Karpas-422 (cell line): ENCODE data around the gene REXO5. TPM values are rescaled to one million over a fixed set of nuclear protein-coding genes. Genes with fewer than 3 reads are reported as not detected.

Source experiments
- DNase-seq: peaks from one replicate; pipeline ENCODE4 v3.0.0-alpha.2; 2015
- H2AFZ ChIP-seq: fragments of 200-600 bp; sonication (generic); 2 replicates; pipeline ENCODE4 v1.6.1; 2014; ENCODE audit warnings: antibody characterized with exemption, low read length, mixed read lengths
- H3K27ac ChIP-seq: fragments of 200-600 bp; sonication (generic); 2 replicates; pipeline ENCODE4 v1.5.1; 2014; ENCODE audit warnings: mild to moderate bottlenecking, low read length, moderate library complexity
- H3K27me3 ChIP-seq: fragments of 200-600 bp; sonication (generic); 2 replicates; pipeline ENCODE4 v1.6.1; 2014; ENCODE audit warnings: low read length, mixed read lengths
- H3K36me3 ChIP-seq: fragments of 200-600 bp; sonication (generic); 2 replicates; pipeline ENCODE4 v1.6.1; 2014; ENCODE audit warnings: low read length, mixed read lengths; ENCODE audit not compliant: insufficient read depth
- H3K4me1 ChIP-seq: fragments of 200-600 bp; sonication (generic); 2 replicates; pipeline ENCODE4 v1.6.1; 2014; ENCODE audit warnings: mild to moderate bottlenecking, low read length, mixed read lengths
- H3K4me2 ChIP-seq: fragments of 200-600 bp; sonication (generic); 2 replicates; pipeline ENCODE4 v1.6.1; 2014; ENCODE audit warnings: low read length, low read depth, mild to moderate bottlenecking; ENCODE audit not compliant: poor library complexity, severe bottlenecking
- H3K4me3 ChIP-seq: fragments of 200-600 bp; sonication (generic); 2 replicates; pipeline ENCODE4 v1.5.1; 2014; ENCODE audit warnings: mild to moderate bottlenecking, antibody characterized with exemption, low read length, mixed read lengths
- H3K79me2 ChIP-seq: fragments of 200-600 bp; sonication (generic); 2 replicates; pipeline ENCODE4 v1.6.1; 2014; ENCODE audit warnings: mild to moderate bottlenecking, low read length, mixed read lengths
- H3K9ac ChIP-seq: fragments of 200-600 bp; sonication (generic); 2 replicates; pipeline ENCODE4 v1.6.0; 2014; ENCODE audit warnings: low read length
- H3K9me2 ChIP-seq: fragments of 200-600 bp; sonication (generic), shearing (Covaris generic); replicated peaks from 2 replicates; pipeline ENCODE4 v1.6.0; 2014; ENCODE audit warnings: mild to moderate bottlenecking, low read length, moderate library complexity; ENCODE audit not compliant: insufficient read depth
- H3K9me3 ChIP-seq: fragments of 300-700, 200-600 bp; sonication (generic); 2 replicates; pipeline ENCODE4 v1.6.1; 2014; ENCODE audit warnings: low read length, mixed read lengths
- H4K20me1 ChIP-seq: fragments of 200-600 bp; sonication (generic); 2 replicates; pipeline ENCODE4 v1.6.1; 2014; ENCODE audit warnings: mild to moderate bottlenecking, antibody characterized with exemption, low read length, low read depth; ENCODE audit not compliant: insufficient read depth
- total RNA-seq: library from RNA; depleted of rRNA; stranded (reverse); fragments of >200 nt; shearing (Covaris generic); gene quantifications from 2 replicates; pipeline ENCODE4 v1.2.3, GENCODE V29; 2014; ENCODE audit warnings: low replicate concordance

Gene REXO5
- total RNA-seq, 1 experiment from 2014 or later: 13.9 TPM

- no peak for DNase-seq
- Histone ChIP-seq H3K9me2 (no peaks in the 10 kb centered on the region), H3K4me3 (no peak overlapping the region), H3K4me1 (no peaks in the 10 kb centered on the region), H3K27me3 (no peaks in the 10 kb centered on the region), H3K4me2 (no peak overlapping the region), H3K36me3 (no peaks in the 10 kb centered on the region), H3K27ac (no peak overlapping the region), H4K20me1 (no peaks in the 10 kb centered on the region), H2AFZ (no peak overlapping the region), H3K9me3 (no peaks in the 10 kb centered on the region), H3K9ac (no peak overlapping the region), H3K79me2 (no peaks in the 10 kb centered on the region)
Measured at GRCh38 chr16:20784204-20784603, 22.1 kb upstream of the REXO5 start.

- no peak overlapping the region for H3K4me2 ChIP-seq
- H3K4me3 ChIP-seq: no peak overlapping the region
- no peaks in the 10 kb centered on the region for H3K27me3 ChIP-seq
Measured at GRCh38 chr16:20789130-20789529, 17.2 kb upstream of the REXO5 start.

GRCh38 chr16:20791923-20792612 is 14.3 kb upstream of the REXO5 start:
- H3K27ac ChIP-seq: no peak overlapping the region
- no peaks in the 10 kb centered on the region for H3K27me3 ChIP-seq
- H3K4me3 ChIP-seq: no peak overlapping the region
- H3K4me2 ChIP-seq: no peak overlapping the region
- H3K79me2 ChIP-seq: no peaks in the 10 kb centered on the region
- H2AFZ ChIP-seq: no peak overlapping the region
- H3K9ac ChIP-seq: no peak overlapping the region
- peaks cover 11% of the 10 kb centered on the region; the same call in 1 of the 2 replicates for H3K36me3 ChIP-seq
- H3K4me1 ChIP-seq: no peaks in the 10 kb centered on the region
- no peaks in the 10 kb centered on the region for H3K9me3 ChIP-seq
- DNase-seq: no peak
- no peaks in the 10 kb centered on the region for H3K9me2 ChIP-seq
- no peaks in the 10 kb centered on the region for H4K20me1 ChIP-seq

More at GRCh38 chr16:20789130-20789529, 17.2 kb upstream of the REXO5 start:
- H3K9me2 ChIP-seq: no peaks in the 10 kb centered on the region
- H2AFZ ChIP-seq: no peak overlapping the region
- H4K20me1 ChIP-seq: no peaks in the 10 kb centered on the region
- H3K27ac ChIP-seq: no peak overlapping the region
- no peak overlapping the region for H3K9ac ChIP-seq
- H3K9me3 ChIP-seq: no peaks in the 10 kb centered on the region
- no peaks in the 10 kb centered on the region for H3K79me2 ChIP-seq
- DNase-seq: no peak
- H3K4me1 ChIP-seq: no peaks in the 10 kb centered on the region
- H3K36me3 ChIP-seq: no peaks in the 10 kb centered on the region

- Histone ChIP-seq H3K4me2 (no peak overlapping the region), H3K27ac (no peak overlapping the region), H3K36me3 (peaks cover 33% of the 10 kb centered on the region; the same call in 1 of the 2 replicates), H3K9me3 (no peaks in the 10 kb centered on the region), H3K4me1 (no peaks in the 10 kb centered on the region), H3K79me2 (no peaks in the 10 kb centered on the region), H3K9me2 (no peaks in the 10 kb centered on the region), H3K27me3 (no peaks in the 10 kb centered on the region), H4K20me1 (no peaks in the 10 kb centered on the region), H3K4me3 (no peak overlapping the region), H2AFZ (no peak overlapping the region), H3K9ac (no peak overlapping the region)
- DNase-seq: no peak
Measured at GRCh38 chr16:20798364-20798763, 8.0 kb upstream of the REXO5 start.

GRCh38 chr16:20799599-20799998 is 6.7 kb upstream of the REXO5 start:
- Histone ChIP-seq H3K27ac (no peak overlapping the region), H3K4me2 (no peak overlapping the region), H3K9me2 (no peaks in the 10 kb centered on the region), H4K20me1 (no peaks in the 10 kb centered on the region), H3K9me3 (no peaks in the 10 kb centered on the region), H3K27me3 (no peaks in the 10 kb centered on the region), H3K4me3 (no peak overlapping the region), H2AFZ (no peak overlapping the region), H3K9ac (no peak overlapping the region), H3K79me2 (no peaks in the 10 kb centered on the region; the same call in 1 of the 2 replicates), H3K4me1 (no peaks in the 10 kb centered on the region), H3K36me3 (peaks cover 33% of the 10 kb centered on the region; the same call in 1 of the 2 replicates)
- peak; percentile 76 for DNase-seq

- no peak overlapping the region for H2AFZ ChIP-seq
- no peaks in the 10 kb centered on the region for H3K27me3 ChIP-seq
- H3K9me2 ChIP-seq: no peaks in the 10 kb centered on the region
- peaks cover 16% of the 10 kb centered on the region for H3K79me2 ChIP-seq
- no peak overlapping the region for H3K4me2 ChIP-seq
- H3K4me3 ChIP-seq: no peak overlapping the region
- peaks cover 9% of the 10 kb centered on the region for H3K4me1 ChIP-seq
- H4K20me1 ChIP-seq: no peaks in the 10 kb centered on the region
- no peak for DNase-seq
- peaks cover 30% of the 10 kb centered on the region; the same call in 1 of the 2 replicates for H3K36me3 ChIP-seq
- no peak overlapping the region for H3K9ac ChIP-seq
- no peaks in the 10 kb centered on the region for H3K9me3 ChIP-seq
- no peak overlapping the region for H3K27ac ChIP-seq
Measured at GRCh38 chr16:20801278-20801677, 5.0 kb upstream of the REXO5 start.

GRCh38 chr16:20803192-20803560 is 3.2 kb upstream of the REXO5 start:
- Histone ChIP-seq H3K4me2 (no peak overlapping the region), H3K9ac (no peak overlapping the region), H3K9me2 (no peaks in the 10 kb centered on the region)

GRCh38 chr16:20803561-20804214 is 2.6 kb upstream of the REXO5 start:
- no peak for DNase-seq
- Histone ChIP-seq H3K27me3 (no peaks in the 10 kb centered on the region), H3K79me2 (peaks cover 35% of the 10 kb centered on the region), H3K9me3 (no peaks in the 10 kb centered on the region), H3K36me3 (peaks cover 10% of the 10 kb centered on the region; the same call in 1 of the 2 replicates), H3K4me1 (peaks cover 20% of the 10 kb centered on the region), H3K4me2 (no peak overlapping the region), H3K4me3 (no peak overlapping the region), H2AFZ (no peak overlapping the region), H3K9ac (no peak overlapping the region), H3K9me2 (no peaks in the 10 kb centered on the region), H4K20me1 (no peaks in the 10 kb centered on the region), H3K27ac (no peak overlapping the region)

More at GRCh38 chr16:20803192-20803560, 3.2 kb upstream of the REXO5 start:
- peaks cover 19% of the 10 kb centered on the region for H3K4me1 ChIP-seq
- H2AFZ ChIP-seq: no peak overlapping the region
- H4K20me1 ChIP-seq: no peaks in the 10 kb centered on the region
- H3K79me2 ChIP-seq: peaks cover 32% of the 10 kb centered on the region
- H3K36me3 ChIP-seq: peaks cover 15% of the 10 kb centered on the region; the same call in 1 of the 2 replicates
- DNase-seq: no peak
- no peak overlapping the region for H3K4me3 ChIP-seq
- no peaks in the 10 kb centered on the region for H3K27me3 ChIP-seq
- no peaks in the 10 kb centered on the region for H3K9me3 ChIP-seq
- H3K27ac ChIP-seq: no peak overlapping the region
